T-cell (primary cell): ENCODE results near the gene ADTRP. TPM values are rescaled to one million over a fixed set of nuclear protein-coding genes. Genes with fewer than 3 reads are reported as not detected.

ENCODE experiments used
- ATAC-seq, 4 experiments: fragments of 200-7000 bp in 3 of 4; fragments of 150-1000 bp in 1 of 4; cut with Tn5 transposase; replicated peaks in 1 of 4; 1 replicate in 3 of 4; 2 replicates in 1 of 4; pipeline ENCODE4 v1.10.0; 2021; ENCODE audit warnings: moderate library complexity in 3 of 4, mild to moderate bottlenecking in 2 of 4, moderate number of reproducible peaks in 1 of 4
- CTCF ChIA-PET, 2 donors: fragments of 300-600 bp; sonication (Branson Sonifier 250); formaldehyde crosslinking; loops; one replicate each; lab custom pipeline; 2022; ENCODE audit warnings: antibody characterized with exemption in 2 of 2; lab: Charles Lee
- POLR2A ChIA-PET, 2 donors: fragments of 300-600 bp; sonication (Branson Sonifier 250); formaldehyde crosslinking; loops; one replicate each; lab custom pipeline; 2022; ENCODE audit warnings: antibody characterized with exemption in 2 of 2; lab: Charles Lee
- DNase-seq, 35 experiments: peaks; one replicate each; pipeline versions ENCODE4 v3.0.0 to v3.0.0-alpha.2; 2013 to 2023
- H3K27ac ChIP-seq: one replicate; pipeline ENCODE4 v1.5.1; 2013; ENCODE audit warnings: low read length
- H3K27me3 ChIP-seq, 2 experiments: replicated peaks in 1 of 2; 1 replicate in 1 of 2; 2 replicates in 1 of 2; pipeline versions ENCODE4 v1.6.1 to v1.7.0; 2013; ENCODE audit warnings: low read length in 1 of 2, mixed read lengths in 1 of 2; ENCODE audit not compliant: control insufficient read depth in 2 of 2, insufficient read depth in 2 of 2; ENCODE audit errors: extremely low read depth in 1 of 2
- H3K36me3 ChIP-seq, 2 donors: 1 replicate in 1 of 2; 2 replicates in 1 of 2; pipeline versions ENCODE4 v1.6.1 to v1.7.0; 2013; ENCODE audit warnings: low read length in 1 of 2; ENCODE audit not compliant: control insufficient read depth in 2 of 2, insufficient read depth in 1 of 2; ENCODE audit errors: extremely low read depth in 1 of 2
- H3K4me1 ChIP-seq, 2 experiments: 1 replicate in 1 of 2; 2 replicates in 1 of 2; pipeline versions ENCODE4 v1.6.1 to v1.7.0; 2013; ENCODE audit warnings: low read length in 2 of 2, mixed read lengths in 1 of 2; ENCODE audit not compliant: insufficient read depth in 2 of 2, control insufficient read depth in 1 of 2; ENCODE audit errors: extremely low read depth in 1 of 2
- H3K4me3 ChIP-seq, 2 donors: 1 replicate in 1 of 2; 2 replicates in 1 of 2; pipeline versions ENCODE4 v1.5.1 to v1.7.0; 2013; ENCODE audit warnings: mild to moderate bottlenecking in 2 of 2, low read length in 1 of 2, moderate library complexity in 1 of 2; ENCODE audit not compliant: control insufficient read depth in 1 of 2; ENCODE audit errors: extremely low read depth in 1 of 2
- H3K9me3 ChIP-seq: 2 replicates; pipeline ENCODE4 v1.7.0; 2013
- H3K27ac Mint-ChIP-seq, 2 donors: one replicate each; pipeline ENCODE4 v1.8.0; 2020 to 2021; ENCODE audit warnings: mild to moderate bottlenecking in 2 of 2, mixed read lengths in 2 of 2
- H3K27me3 Mint-ChIP-seq, 2 donors: one replicate each; pipeline ENCODE4 v1.8.0; 2021 to 2022; ENCODE audit warnings: mixed read lengths in 2 of 2
- H3K36me3 Mint-ChIP-seq: one replicate; pipeline ENCODE4 v1.8.0; 2021; ENCODE audit warnings: mixed read lengths
- H3K4me1 Mint-ChIP-seq, 3 donors: one replicate each; pipeline ENCODE4 v1.8.0; 2020 to 2022; ENCODE audit warnings: mixed read lengths in 3 of 3, mild to moderate bottlenecking in 1 of 3
- H3K4me3 Mint-ChIP-seq, 3 donors: one replicate each; pipeline ENCODE4 v1.8.0; 2020 to 2022; ENCODE audit warnings: mild to moderate bottlenecking in 3 of 3, mixed read lengths in 3 of 3, moderate library complexity in 3 of 3
- H3K9me3 Mint-ChIP-seq, 3 donors: one replicate each; pipeline ENCODE4 v1.8.0; 2020 to 2022; ENCODE audit warnings: mixed read lengths in 3 of 3
- WGBS: methylation state at CpG from one replicate; pipeline ENCODE4 v1.1.5; 2013; ENCODE audit warnings: missing lambda C conversion rate; ENCODE audit not compliant: insufficient coverage; 5-methylcytosine and 5-hydroxymethylcytosine counted together
- total RNA-seq, 35 experiments: library from RNA in 6 of 35; stranded (reverse) in 6 of 35; fragments of 120-200 nt in 1 of 35; gene quantifications; one replicate each; pipeline versions ENCODE4 v1.2.1 to v1.2.4 and lab custom pipeline; 2013 to 2026

Gene ADTRP
- total RNA-seq, 5 donors from 2014 or later (not counting 1 experiment from before 2014, with no cell fraction given): 23.9 to 74.7 (median 59.1) TPM

DNA sequence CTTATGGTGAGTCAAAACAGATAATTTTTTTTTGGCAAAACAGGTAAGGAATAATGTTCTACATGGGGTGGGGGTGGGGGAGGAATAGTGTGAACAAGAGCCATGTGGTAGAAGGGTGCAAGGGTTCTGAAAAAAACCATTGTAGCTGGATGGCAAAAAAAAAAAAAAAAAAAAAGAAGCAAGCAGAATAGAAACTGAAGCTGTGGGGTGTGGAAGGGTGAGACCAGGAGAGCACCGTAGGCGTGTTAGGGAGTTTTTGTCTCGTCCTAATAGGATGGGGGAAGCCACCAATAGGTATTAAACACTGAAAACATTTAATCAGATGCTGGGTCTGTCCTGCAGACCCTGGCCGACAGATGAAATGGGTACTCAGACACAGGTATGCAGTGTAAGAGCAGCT lies 110.1 kb downstream of the ADTRP start:
- ChIA-PET CTCF (interaction anchor here (0.6 to 1.1 kb wide), 3 partner anchors 13 to 568 kb away, joined by 3 to 7 read pairs (median 4); no protein-coding TSS in a partner anchor), POLR2A (no interaction called here)
- DNase-seq: no peak
- peaks cover 0 to 5% (median 0%) of the 10 kb centered on the region in 3 donors for H3K9me3 Mint-ChIP-seq
- H3K4me3 ChIP-seq: no peak overlapping the region
- H3K27ac Mint-ChIP-seq: no peak overlapping the region
- no peaks in the 10 kb centered on the region for H3K4me1 Mint-ChIP-seq
- H3K36me3 ChIP-seq: no peaks in the 10 kb centered on the region
- no peaks in the 10 kb centered on the region for H3K36me3 Mint-ChIP-seq
- peaks cover 0 to 2% of the 10 kb centered on the region in 2 experiments for H3K27me3 ChIP-seq
- peaks cover 13 to 21% of the 10 kb centered on the region in 2 donors for H3K27me3 Mint-ChIP-seq
- 100% methylated on average over 1 of the region's 4 CpGs for WGBS
- H3K9me3 ChIP-seq: no peaks in the 10 kb centered on the region
- no peak for ATAC-seq
- H3K4me1 ChIP-seq: no peaks in the 10 kb centered on the region
- H3K4me3 Mint-ChIP-seq: no peak overlapping the region
- H3K27ac ChIP-seq: no peak overlapping the region

DNA sequence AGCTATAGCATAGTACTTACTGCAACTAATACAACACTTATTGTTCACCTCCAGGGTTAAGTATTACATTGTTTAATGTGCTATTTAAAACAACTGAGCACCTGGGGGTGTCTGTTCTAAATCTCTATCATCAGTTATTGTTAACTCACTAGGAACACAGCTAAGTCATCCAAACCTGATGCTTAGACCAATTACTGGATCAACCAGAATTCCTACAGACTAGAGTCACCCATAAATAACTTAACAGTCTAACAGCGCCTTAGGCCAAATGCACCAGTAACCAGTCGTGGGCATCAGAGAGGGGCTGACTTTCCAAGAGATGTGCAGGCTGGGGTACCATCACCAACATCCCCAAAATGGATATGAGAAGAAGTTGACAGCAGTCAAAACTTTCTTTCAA lies 110.7 kb downstream of the ADTRP start:
- Histone ChIP-seq H3K27ac (no peak overlapping the region), H3K27me3 (peaks cover 0 to 3% of the 10 kb centered on the region in 2 experiments), H3K36me3 (no peaks in the 10 kb centered on the region), H3K9me3 (no peaks in the 10 kb centered on the region), H3K4me1 (no peaks in the 10 kb centered on the region), H3K4me3 (no peak overlapping the region)
- Mint-ChIP-seq H3K4me1 (no peaks in the 10 kb centered on the region), H3K27ac (no peak overlapping the region), H3K9me3 (peaks cover 0 to 5% (median 0%) of the 10 kb centered on the region in 3 donors), H3K36me3 (no peaks in the 10 kb centered on the region), H3K4me3 (no peak overlapping the region), H3K27me3 (peaks cover 18 to 21% of the 10 kb centered on the region in 2 donors)
- DNase-seq (no peak), ATAC-seq (no peak)
- POLR2A ChIA-PET: no interaction called here
- no CpG with 5 or more reads among the region's 2 CpGs for WGBS
- CTCF ChIA-PET: interaction anchor here in 1 of 2 donors (1.1 kb wide), 1 partner anchor 12 kb away, joined by 3 read pairs; no protein-coding TSS in a partner anchor

DNA sequence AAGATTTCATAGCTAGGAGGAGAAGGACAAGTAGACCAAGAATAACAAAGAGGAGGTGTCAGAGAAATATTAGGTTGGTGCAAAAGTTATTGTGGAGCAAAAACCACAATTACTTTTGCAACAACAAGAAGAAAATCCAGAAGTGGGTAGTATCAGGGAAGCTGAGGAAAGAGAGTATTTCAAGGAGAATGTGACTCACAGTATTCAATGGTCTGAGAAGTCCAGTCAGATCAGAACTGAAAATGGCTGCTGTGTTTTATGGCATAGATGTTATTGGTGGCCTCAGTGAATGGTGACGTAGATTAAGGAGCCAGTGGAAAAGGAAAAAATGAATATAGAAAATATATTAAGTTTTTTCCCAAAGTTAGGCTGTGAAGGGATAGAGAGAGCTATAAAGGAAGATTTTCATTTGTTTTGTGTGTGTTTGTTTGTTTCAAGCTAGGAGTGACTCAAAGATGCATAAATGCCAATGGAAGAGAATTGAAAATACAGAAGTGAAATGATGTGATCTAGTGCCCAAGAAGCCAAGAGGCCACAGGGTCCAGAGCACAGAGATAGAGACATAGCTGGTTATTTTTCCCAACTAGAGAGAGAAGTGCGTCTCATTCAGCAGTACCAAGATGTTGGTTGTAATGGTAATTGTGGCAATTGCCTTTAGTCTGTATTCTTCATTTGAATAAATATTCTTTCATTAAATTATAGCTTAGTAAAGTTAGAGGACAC lies 112.8 kb downstream of the ADTRP start:
- Mint-ChIP-seq H3K4me1 (no peaks in the 10 kb centered on the region), H3K36me3 (no peaks in the 10 kb centered on the region), H3K27me3 (peaks cover 19 to 21% of the 10 kb centered on the region in 2 donors), H3K27ac (no peak overlapping the region), H3K4me3 (no peak overlapping the region), H3K9me3 (peaks cover 0 to 3% (median 0%) of the 10 kb centered on the region in 3 donors)
- no peak for DNase-seq
- peaks cover 0 to 3% of the 10 kb centered on the region in 2 experiments for H3K27me3 ChIP-seq
- no peaks in the 10 kb centered on the region for H3K36me3 ChIP-seq
- ATAC-seq: no peak
- no peak overlapping the region for H3K4me3 ChIP-seq
- no peaks in the 10 kb centered on the region for H3K4me1 ChIP-seq
- WGBS: no CpG with 5 or more reads among the region's 2 CpGs
- ChIA-PET CTCF (interaction anchor here (0.6 to 0.8 kb wide), 3 partner anchors 11 to 50 kb away, joined by 3 to 4 read pairs (median 3); no protein-coding TSS in a partner anchor), POLR2A (interaction anchor here in 1 of 2 donors (0.5 kb wide), 1 partner anchor 366 kb away, joined by 11 read pairs; no protein-coding TSS in a partner anchor)
- H3K9me3 ChIP-seq: no peaks in the 10 kb centered on the region
- H3K27ac ChIP-seq: no peak overlapping the region

Other genes with a start within 250 kb of the ADTRP start
- 1 to 10 TPM; 1.4 to 2.4 (median 1.9) TPM for gene TMEM170B, start 241.1 kb downstream of the ADTRP start, total RNA-seq
- 10 to 100 TPM; 20.0 to 73.1 (median 29.5) TPM for gene HIVEP1, start 233.5 kb upstream of the ADTRP start, total RNA-seq